Ishikawa (cell line): ENCODE results near the gene NHSL1.

Source experiments
- CEBPB ChIP-seq: IDR thresholded peaks from 2 replicates; pipeline ENCODE4 v1.6.1; 2012
- CREB1 ChIP-seq: IDR thresholded peaks from 2 replicates; pipeline ENCODE4 v1.6.1; 2012; ENCODE audit warnings: low read depth
- EGR1 ChIP-seq: IDR thresholded peaks from 2 replicates; pipeline ENCODE4 v1.6.1; 2012
- EP300 ChIP-seq: IDR thresholded peaks from 2 replicates; pipeline ENCODE4 v1.6.1; 2012; ENCODE audit warnings: borderline replicate concordance
- FOXM1 ChIP-seq: IDR thresholded peaks from 2 replicates; pipeline ENCODE4 v1.6.1; 2012; ENCODE audit warnings: low read depth, borderline replicate concordance
- NFIC ChIP-seq: IDR thresholded peaks from 2 replicates; pipeline ENCODE4 v1.6.1; 2012
- RAD21 ChIP-seq: IDR thresholded peaks from 2 replicates; pipeline ENCODE4 v1.6.1; 2012; ENCODE audit warnings: low read depth
- TAF1 ChIP-seq: IDR thresholded peaks from 2 replicates; pipeline ENCODE4 v1.6.1; 2012; ENCODE audit warnings: low read depth, mild to moderate bottlenecking
- TCF12 ChIP-seq: IDR thresholded peaks from 2 replicates; pipeline ENCODE4 v1.6.1; 2012; ENCODE audit warnings: low read depth
- TEAD4 ChIP-seq: IDR thresholded peaks from 2 replicates; pipeline ENCODE4 v1.6.1; 2012
- USF1 ChIP-seq: IDR thresholded peaks from 2 replicates; pipeline ENCODE4 v1.6.1; 2012
- YY1 ChIP-seq: IDR thresholded peaks from 2 replicates; pipeline ENCODE4 v1.6.1; 2012; ENCODE audit warnings: low read depth
- ZBTB7A ChIP-seq: IDR thresholded peaks from 2 replicates; pipeline ENCODE4 v1.6.1; 2012; ENCODE audit warnings: low read depth
- TF ChIP-seq, protein P1 (sequence below): IDR thresholded peaks from 2 replicates; pipeline ENCODE4 v1.6.1; 2012; ENCODE audit warnings: low read depth, mild to moderate bottlenecking
- TF ChIP-seq, protein P2 (sequence below): IDR thresholded peaks from 2 replicates; pipeline ENCODE4 v1.6.1; 2012

The NHSL1 gene

DNA sequence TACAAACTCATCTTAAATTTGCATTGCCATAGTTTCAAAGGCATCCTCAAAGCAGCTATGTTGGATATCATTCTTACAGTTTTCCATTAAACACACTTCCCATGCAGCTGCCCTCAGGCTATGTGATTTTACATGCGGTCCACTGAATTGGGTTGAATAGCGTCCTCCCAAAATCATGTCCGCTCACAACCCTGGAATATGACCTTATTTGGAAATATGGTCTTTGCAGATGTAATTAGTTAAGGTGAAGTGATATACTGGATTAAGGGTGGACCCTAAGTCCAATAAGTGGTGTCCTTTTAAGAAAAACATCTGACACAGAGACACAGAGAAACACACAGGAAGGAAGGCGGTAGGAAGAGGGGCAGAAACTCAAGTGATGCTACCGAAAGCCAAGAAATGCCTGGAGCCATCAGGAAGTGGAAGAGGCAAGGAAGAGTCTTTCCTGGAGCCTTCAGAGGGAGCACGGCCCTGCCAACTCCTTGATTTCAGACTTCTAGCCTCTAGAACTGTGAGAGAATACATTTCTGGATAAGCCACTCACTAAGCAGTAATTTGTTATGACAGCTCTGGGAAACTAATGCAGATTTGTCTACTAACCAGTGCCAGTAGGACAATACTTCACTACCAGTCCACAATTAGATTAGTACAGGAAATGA, 42.7 kb upstream of the NHSL1 start:
- TF ChIP-seq USF1: no peak
- no peak for TF ChIP-seq YY1
- no peak for TF ChIP-seq CREB1
- TF ChIP-seq TEAD4: no peak
- TF ChIP-seq, protein P1, sequence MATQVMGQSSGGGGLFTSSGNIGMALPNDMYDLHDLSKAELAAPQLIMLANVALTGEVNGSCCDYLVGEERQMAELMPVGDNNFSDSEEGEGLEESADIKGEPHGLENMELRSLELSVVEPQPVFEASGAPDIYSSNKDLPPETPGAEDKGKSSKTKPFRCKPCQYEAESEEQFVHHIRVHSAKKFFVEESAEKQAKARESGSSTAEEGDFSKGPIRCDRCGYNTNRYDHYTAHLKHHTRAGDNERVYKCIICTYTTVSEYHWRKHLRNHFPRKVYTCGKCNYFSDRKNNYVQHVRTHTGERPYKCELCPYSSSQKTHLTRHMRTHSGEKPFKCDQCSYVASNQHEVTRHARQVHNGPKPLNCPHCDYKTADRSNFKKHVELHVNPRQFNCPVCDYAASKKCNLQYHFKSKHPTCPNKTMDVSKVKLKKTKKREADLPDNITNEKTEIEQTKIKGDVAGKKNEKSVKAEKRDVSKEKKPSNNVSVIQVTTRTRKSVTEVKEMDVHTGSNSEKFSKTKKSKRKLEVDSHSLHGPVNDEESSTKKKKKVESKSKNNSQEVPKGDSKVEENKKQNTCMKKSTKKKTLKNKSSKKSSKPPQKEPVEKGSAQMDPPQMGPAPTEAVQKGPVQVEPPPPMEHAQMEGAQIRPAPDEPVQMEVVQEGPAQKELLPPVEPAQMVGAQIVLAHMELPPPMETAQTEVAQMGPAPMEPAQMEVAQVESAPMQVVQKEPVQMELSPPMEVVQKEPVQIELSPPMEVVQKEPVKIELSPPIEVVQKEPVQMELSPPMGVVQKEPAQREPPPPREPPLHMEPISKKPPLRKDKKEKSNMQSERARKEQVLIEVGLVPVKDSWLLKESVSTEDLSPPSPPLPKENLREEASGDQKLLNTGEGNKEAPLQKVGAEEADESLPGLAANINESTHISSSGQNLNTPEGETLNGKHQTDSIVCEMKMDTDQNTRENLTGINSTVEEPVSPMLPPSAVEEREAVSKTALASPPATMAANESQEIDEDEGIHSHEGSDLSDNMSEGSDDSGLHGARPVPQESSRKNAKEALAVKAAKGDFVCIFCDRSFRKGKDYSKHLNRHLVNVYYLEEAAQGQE: no peak
- TF ChIP-seq, protein P2, sequence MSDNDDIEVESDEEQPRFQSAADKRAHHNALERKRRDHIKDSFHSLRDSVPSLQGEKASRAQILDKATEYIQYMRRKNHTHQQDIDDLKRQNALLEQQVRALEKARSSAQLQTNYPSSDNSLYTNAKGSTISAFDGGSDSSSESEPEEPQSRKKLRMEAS: no peak
- TF ChIP-seq EP300: no peak
- TF ChIP-seq RAD21: no peak
- TF ChIP-seq TAF1: no peak
- TF ChIP-seq FOXM1: no peak
- no peak for TF ChIP-seq TCF12
- no peak for TF ChIP-seq NFIC
- TF ChIP-seq CEBPB: no peak
- TF ChIP-seq ZBTB7A: no peak
- TF ChIP-seq EGR1: no peak

GRCh38 chr6:138540468-138540867, 41.2 kb upstream of the NHSL1 start:
- TF ChIP-seq, protein P1: no peak

- TF ChIP-seq FOXM1 (no peak), RAD21 (no peak), CREB1 (no peak), TEAD4 (no peak), EP300 (no peak), CEBPB (no peak), TCF12 (no peak), ZBTB7A (no peak), EGR1 (no peak), NFIC (no peak), YY1 (no peak), USF1 (no peak), TAF1 (no peak)
- TF ChIP-seq, protein P1: no peak
- TF ChIP-seq, protein P2: no peak
These were observed 40.6 kb upstream of the NHSL1 start for GRCh38 chr6:138539876-138540275.

DNA sequence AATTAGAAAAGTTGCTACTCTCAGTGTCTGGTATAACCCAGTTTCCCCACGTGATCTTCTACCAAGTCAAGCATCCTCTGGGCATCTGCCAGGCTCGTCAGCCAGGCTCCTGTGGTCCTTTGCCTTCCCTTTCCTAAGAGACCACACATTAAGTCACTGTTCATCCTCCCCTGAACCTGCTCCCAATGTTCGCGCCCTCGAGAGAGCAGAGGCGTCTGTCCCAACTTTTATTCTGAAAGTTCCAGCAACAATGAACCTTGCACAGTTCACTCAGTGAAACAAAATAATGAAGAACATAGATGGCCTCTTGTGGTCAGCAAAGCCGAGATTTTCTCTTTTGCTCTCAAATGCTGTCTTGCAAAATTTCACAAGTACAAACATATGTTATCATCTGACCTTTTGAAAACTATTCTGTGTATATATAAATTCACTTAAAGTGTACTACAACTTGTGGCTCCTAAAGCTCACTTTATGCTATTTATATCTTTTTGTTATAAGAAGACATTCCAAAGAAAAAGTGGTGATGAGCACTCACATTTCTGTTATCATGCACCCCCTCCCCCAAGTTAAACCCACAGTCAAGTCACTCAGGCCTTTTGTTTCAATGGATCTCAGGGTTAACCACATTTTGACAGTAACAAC, 39.2 kb upstream of the NHSL1 start:
- TF ChIP-seq, protein P1: no peak
- TF ChIP-seq USF1 (no peak), CREB1 (no peak), TCF12 (no peak), EGR1 (no peak), YY1 (no peak), TAF1 (no peak), TEAD4 (no peak), RAD21 (no peak), FOXM1 (no peak), ZBTB7A (no peak), EP300 (no peak), CEBPB (no peak), NFIC (no peak)
- TF ChIP-seq, protein P2: no peak
